Neural cell (in vitro differentiated cells): ENCODE measurements around the gene PPCDC. TPM values are rescaled to one million over a fixed set of nuclear protein-coding genes. Genes with fewer than 3 reads are reported as not detected.

ENCODE experiments used
- H2AFZ ChIP-seq: fragments of 200-600, 300-800 bp; sonication (generic), shearing (Covaris generic); 2 replicates; pipeline ENCODE4 v1.6.0; 2014; ENCODE audit warnings: low read depth, mild to moderate bottlenecking, antibody characterized with exemption, low read length, moderate library complexity
- H3F3A ChIP-seq: fragments of 200-600 bp; shearing (Covaris generic); 2 replicates; pipeline ENCODE4 v1.6.1; 2016; ENCODE audit warnings: mild to moderate bottlenecking, moderate library complexity, mixed read lengths, antibody characterized with exemption, low read length; ENCODE audit not compliant: insufficient read depth, poor library complexity, severe bottlenecking
- H3K27ac ChIP-seq: fragments of 200-600, 300-800 bp; sonication (generic), shearing (Covaris generic); 2 replicates; pipeline ENCODE4 v1.5.1; 2014; ENCODE audit warnings: mild to moderate bottlenecking, low read length, moderate library complexity
- H3K27me3 ChIP-seq: fragments of 300-800, 200-600 bp; sonication (generic), shearing (Covaris generic); 2 replicates; pipeline ENCODE4 v1.6.0; 2014; ENCODE audit warnings: mild to moderate bottlenecking, low read depth, low read length, moderate library complexity; ENCODE audit not compliant: insufficient read depth
- H3K36me3 ChIP-seq: fragments of 300-800, 200-600 bp; sonication (generic), shearing (Covaris generic); 2 replicates; pipeline ENCODE4 v1.5.1; 2014; ENCODE audit warnings: mild to moderate bottlenecking, antibody characterized with exemption, low read length, moderate library complexity; ENCODE audit not compliant: insufficient read depth
- H3K4me2 ChIP-seq: fragments of 300-800, 200-600 bp; sonication (generic), shearing (Covaris generic); 2 replicates; pipeline ENCODE4 v1.6.0; 2014; ENCODE audit warnings: mild to moderate bottlenecking, low read length
- H3K4me3 ChIP-seq: fragments of 300-800, 200-600 bp; sonication (generic), shearing (Covaris generic); 2 replicates; pipeline ENCODE4 v1.5.1; 2014; ENCODE audit warnings: mild to moderate bottlenecking, low read length, moderate library complexity
- H3K79me2 ChIP-seq: fragments of 200-600 bp; shearing (Covaris generic); replicated peaks from 2 replicates; pipeline ENCODE4 v1.6.0; 2014; ENCODE audit warnings: mild to moderate bottlenecking, low read length, moderate library complexity; ENCODE audit not compliant: insufficient read depth
- H3K9ac ChIP-seq: fragments of 300-800, 200-600 bp; sonication (generic), shearing (Covaris generic); 2 replicates; pipeline ENCODE4 v1.6.1; 2016; ENCODE audit warnings: mild to moderate bottlenecking, low read length, mixed read lengths
- H3K9me2 ChIP-seq: fragments of 200-600 bp; shearing (Covaris generic); 2 replicates; pipeline ENCODE4 v1.6.1; 2016; ENCODE audit warnings: mild to moderate bottlenecking, low read length, mixed read lengths; ENCODE audit not compliant: insufficient read depth
- H3K9me3 ChIP-seq: fragments of 200-600, 300-800 bp; sonication (generic), shearing (Covaris generic); 2 replicates; pipeline ENCODE4 v1.6.1; 2016; ENCODE audit warnings: mild to moderate bottlenecking, mixed run types, low read length, moderate library complexity, mixed read lengths
- H4K20me1 ChIP-seq: fragments of 200-600 bp; shearing (Covaris generic); 2 replicates; pipeline ENCODE4 v1.6.1; 2016; ENCODE audit warnings: mild to moderate bottlenecking, mixed run types; ENCODE audit not compliant: insufficient read depth
- CTCF ChIP-seq: fragments of 450-650 bp; IDR thresholded peaks from 2 replicates; pipeline ENCODE4 v1.5.1; 2014; ENCODE audit warnings: antibody characterized with exemption, mild to moderate bottlenecking, moderate library complexity; ENCODE audit not compliant: poor library complexity, severe bottlenecking
- EP300 ChIP-seq: fragments of 450-650 bp; conservative IDR thresholded peaks from 2 replicates; pipeline ENCODE4 v1.6.1; 2014; ENCODE audit warnings: antibody characterized with exemption, mild to moderate bottlenecking, moderate library complexity; ENCODE audit not compliant: poor library complexity, severe bottlenecking
- EZH2 ChIP-seq: fragments of 200-600, 300-800 bp; shearing (Covaris generic), sonication (generic); IDR thresholded peaks from 2 replicates; pipeline ENCODE4 v1.6.1; 2014; ENCODE audit warnings: antibody characterized with exemption, low read length, borderline replicate concordance, mild to moderate bottlenecking; ENCODE audit not compliant: insufficient read depth, poor library complexity, severe bottlenecking
- MXI1 ChIP-seq: fragments of 450-650 bp; conservative IDR thresholded peaks from 2 replicates; pipeline ENCODE4 v1.6.1; 2014; ENCODE audit warnings: antibody characterized with exemption, mild to moderate bottlenecking; ENCODE audit not compliant: poor library complexity, severe bottlenecking
- POLR2AphosphoS5 ChIP-seq: IDR thresholded peaks from 2 replicates; pipeline ENCODE4 v1.6.1; 2012
- RAD21 ChIP-seq: fragments of 450-650 bp; conservative IDR thresholded peaks from 2 replicates; pipeline ENCODE4 v1.6.1; 2014; ENCODE audit warnings: antibody characterized with exemption, mild to moderate bottlenecking, moderate library complexity
- REST ChIP-seq: IDR thresholded peaks from 2 replicates; pipeline ENCODE4 v1.6.1; 2012; ENCODE audit warnings: borderline replicate concordance
- SMC3 ChIP-seq: fragments of 450-650 bp; conservative IDR thresholded peaks from 2 replicates; pipeline ENCODE4 v1.6.1; 2014; ENCODE audit warnings: antibody characterized with exemption, mild to moderate bottlenecking, moderate library complexity; ENCODE audit not compliant: poor library complexity
- TAF1 ChIP-seq: IDR thresholded peaks from 2 replicates; pipeline ENCODE4 v1.6.1; 2012; ENCODE audit warnings: low read depth
- polyA plus RNA-seq: library from polyadenylated mRNA; depleted of rRNA; stranded (reverse); fragments of >200 nt; gene quantifications from 2 replicates; pipeline ENCODE4 v1.2.3, GENCODE V29; 2014

The PPCDC gene
- polyA plus RNA-seq, 1 donor from 2014 or later = 13.6 TPM

GRCh38 chr15:75065467-75065850, 42.1 kb downstream of the PPCDC start:
- Histone ChIP-seq H2AFZ (no peak overlapping the region), H3K4me2 (no peak overlapping the region), H3F3A (no peaks in the 10 kb centered on the region), H3K4me3 (no peak overlapping the region), H3K79me2 (no peaks in the 10 kb centered on the region), H3K36me3 (no peaks in the 10 kb centered on the region), H3K9me2 (no peaks in the 10 kb centered on the region), H3K9ac (no peak overlapping the region), H3K27ac (no peak overlapping the region), H3K27me3 (no peaks in the 10 kb centered on the region), H3K9me3 (no peaks in the 10 kb centered on the region), H4K20me1 (no peaks in the 10 kb centered on the region)
- TF ChIP-seq CTCF (no peak), POLR2AphosphoS5 (no peak), RAD21 (no peak), MXI1 (no peak), REST (no peak), TAF1 (no peak), EP300 (no peak), SMC3 (no peak), EZH2 (no peak)

- Histone ChIP-seq H3K27me3 (no peaks in the 10 kb centered on the region), H3K9me2 (no peaks in the 10 kb centered on the region), H4K20me1 (no peaks in the 10 kb centered on the region), H3K9me3 (no peaks in the 10 kb centered on the region), H3K4me2 (no peak overlapping the region), H3K9ac (no peak overlapping the region), H3K79me2 (no peaks in the 10 kb centered on the region), H3K4me3 (no peak overlapping the region), H2AFZ (no peak overlapping the region), H3F3A (no peaks in the 10 kb centered on the region), H3K27ac (no peak overlapping the region), H3K36me3 (no peaks in the 10 kb centered on the region)
- TF ChIP-seq REST = no peak
- TF ChIP-seq MXI1 = no peak
- TF ChIP-seq RAD21 = no peak
- TF ChIP-seq SMC3 = no peak
- no peak for TF ChIP-seq CTCF
- TF ChIP-seq TAF1 = no peak
- TF ChIP-seq POLR2AphosphoS5 = no peak
- no peak for TF ChIP-seq EP300
- TF ChIP-seq EZH2 = no peak
Measured at GRCh38 chr15:75065851-75066509, 42.6 kb downstream of the PPCDC start.
